Stomach (tissue), 9 donors: ENCODE measurements around the gene LENG1. TPM values are rescaled to one million over a fixed set of nuclear protein-coding genes. Genes with fewer than 3 reads are reported as not detected.

Experiments
- DNase-seq, 2 donors: peaks; one replicate each; pipeline versions ENCODE4 v3.0.0 to v3.0.0-alpha.2; 2013 to 2019
- H3K27ac ChIP-seq, 5 donors: fragments of 200-600 bp in 4 of 5; sonication (generic) in 4 of 5; one replicate each; pipeline ENCODE4 v1.5.1; 2013 to 2019; ENCODE audit warnings: mild to moderate bottlenecking in 1 of 5, moderate library complexity in 1 of 5
- H3K27me3 ChIP-seq, 3 donors: fragments of 200-600 bp; sonication (generic); one replicate each; pipeline ENCODE4 v1.5.1; 2017 to 2019; ENCODE audit warnings: mixed run types in 1 of 3
- H3K36me3 ChIP-seq, 4 donors: fragments of 200-600 bp; sonication (generic); 1 replicate in 3 of 4; 2 replicates in 1 of 4; pipeline ENCODE4 v1.5.1; 2016 to 2019
- H3K4me1 ChIP-seq, 4 donors: fragments of 200-600 bp; sonication (generic); one replicate each; pipeline ENCODE4 v1.5.1; 2016 to 2019
- H3K4me3 ChIP-seq, 4 donors: fragments of 200-600 bp; sonication (generic) in 3 of 4; one replicate each; pipeline ENCODE4 v1.5.1; 2016 to 2019; ENCODE audit warnings: mild to moderate bottlenecking in 1 of 4
- H3K9me3 ChIP-seq, 4 donors: fragments of 200-600 bp; sonication (generic); one replicate each; pipeline ENCODE4 v1.5.1; 2016 to 2019
- EP300 ChIP-seq: sonication (generic); formaldehyde crosslinking; IDR thresholded peaks from one replicate; pipeline ENCODE4 v1.6.1; 2017; ENCODE audit warnings: antibody characterized with exemption
- POLR2A ChIP-seq, 4 donors: fragments of 450-650 bp; IDR thresholded peaks; one replicate each; pipeline ENCODE4 v1.6.1; 2016; ENCODE audit warnings: antibody characterized with exemption in 4 of 4, control low read depth in 2 of 4, mild to moderate bottlenecking in 1 of 4, moderate library complexity in 1 of 4
- POLR2AphosphoS5 ChIP-seq, 3 donors: sonication (generic); formaldehyde crosslinking; IDR thresholded peaks; one replicate each; pipeline ENCODE4 v1.6.1; 2016; ENCODE audit warnings: antibody characterized with exemption in 3 of 3
- WGBS, 5 donors: extraction: QIAGEN DNeasy Blood & Tissue Kit in 3 of 5; methylation state at CpG; one replicate each; pipeline versions ENCODE4 v1.1.5 to v1.1.7; 2013 to 2018; 5-methylcytosine and 5-hydroxymethylcytosine counted together
- intact Hi-C: fragments of 100-400 bp; cut with DNase I; formaldehyde crosslinking; loops from one replicate; pipeline ENCODE4 v1.15.1; 2023; ENCODE audit warnings: low total_unique reads
- polyA plus RNA-seq, 3 donors: library from polyadenylated mRNA; stranded (reverse); fragments of 200-250 nt; gene quantifications; one replicate each; pipeline ENCODE4 v1.2.3, GENCODE V29; 2013
- total RNA-seq, 5 donors: library from RNA; depleted of rRNA; stranded (reverse); fragments of >200 nt; gene quantifications; one replicate each; pipeline versions ENCODE4 v1.1.0 to v1.2.3, GENCODE V29; 2014 to 2016
- TF ChIP-seq, protein P1 (sequence below), 7 experiments: fragments of 450-650 bp in 4 of 7; fragments of 200-600 bp in 3 of 7; sonication (generic) in 3 of 7; IDR thresholded peaks; one replicate each; pipeline ENCODE4 v1.5.1; 2016 to 2019; ENCODE audit warnings: antibody characterized with exemption in 7 of 7, control low read depth in 2 of 7, mild to moderate bottlenecking in 1 of 7
- donor health status: healthy with polysubstance abuse.
- donor health status: Bipolar disorder and iron deficiency.
- donor health status: healthy.

The LENG1 gene
- total and polyA plus RNA-seq, 8 donors, result 4.2 to 35.6 (median 10.3) TPM; not detected in 2

DNA sequence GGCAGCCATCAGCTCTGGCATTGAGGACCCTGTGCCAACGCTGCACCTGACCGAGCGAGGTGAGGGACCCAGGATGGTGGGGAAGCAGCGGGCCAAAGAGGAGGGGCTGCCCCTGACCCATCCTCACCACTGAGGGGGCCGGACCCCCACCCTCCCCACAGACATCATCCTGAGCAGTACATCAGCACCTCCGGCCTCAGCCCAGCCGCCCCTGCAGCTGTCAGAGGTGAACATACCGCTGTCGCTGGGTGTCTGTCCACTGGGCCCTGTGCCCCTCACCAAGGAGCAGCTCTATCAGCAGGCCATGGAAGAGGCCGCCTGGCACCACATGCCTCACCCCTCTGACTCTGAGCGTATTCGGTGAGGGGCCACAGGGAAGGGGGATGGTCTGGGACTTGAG is 7.3 kb downstream of the LENG1 start:
- H3K36me3 ChIP-seq, result peaks cover 96 to 100% (median 100%) of the 10 kb centered on the region in 4 donors
- intact Hi-C loops, result no loop called here
- H3K27me3 ChIP-seq, result no peaks in the 10 kb centered on the region
- H3K9me3 ChIP-seq, result no peaks in the 10 kb centered on the region
- peaks cover 0 to 10% (median 5%) of the 10 kb centered on the region in 4 donors for H3K4me1 ChIP-seq
- 86 to 98% (median 90%) methylated on average over 6 to 12 of the region's 12 CpGs for WGBS, 5 donors
- H3K4me3 ChIP-seq, result no peak overlapping the region
- H3K27ac ChIP-seq, result no peak overlapping the region
- no peak for DNase-seq
- TF ChIP-seq EP300 (no peak), POLR2A (IDR thresholded peaks at IDR 0.05) (no peak), POLR2AphosphoS5 (IDR thresholded peaks at IDR 0.05) (no peak)
- TF ChIP-seq, protein P1, sequence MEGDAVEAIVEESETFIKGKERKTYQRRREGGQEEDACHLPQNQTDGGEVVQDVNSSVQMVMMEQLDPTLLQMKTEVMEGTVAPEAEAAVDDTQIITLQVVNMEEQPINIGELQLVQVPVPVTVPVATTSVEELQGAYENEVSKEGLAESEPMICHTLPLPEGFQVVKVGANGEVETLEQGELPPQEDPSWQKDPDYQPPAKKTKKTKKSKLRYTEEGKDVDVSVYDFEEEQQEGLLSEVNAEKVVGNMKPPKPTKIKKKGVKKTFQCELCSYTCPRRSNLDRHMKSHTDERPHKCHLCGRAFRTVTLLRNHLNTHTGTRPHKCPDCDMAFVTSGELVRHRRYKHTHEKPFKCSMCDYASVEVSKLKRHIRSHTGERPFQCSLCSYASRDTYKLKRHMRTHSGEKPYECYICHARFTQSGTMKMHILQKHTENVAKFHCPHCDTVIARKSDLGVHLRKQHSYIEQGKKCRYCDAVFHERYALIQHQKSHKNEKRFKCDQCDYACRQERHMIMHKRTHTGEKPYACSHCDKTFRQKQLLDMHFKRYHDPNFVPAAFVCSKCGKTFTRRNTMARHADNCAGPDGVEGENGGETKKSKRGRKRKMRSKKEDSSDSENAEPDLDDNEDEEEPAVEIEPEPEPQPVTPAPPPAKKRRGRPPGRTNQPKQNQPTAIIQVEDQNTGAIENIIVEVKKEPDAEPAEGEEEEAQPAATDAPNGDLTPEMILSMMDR (IDR thresholded peaks at IDR 0.05), result no peak

DNA sequence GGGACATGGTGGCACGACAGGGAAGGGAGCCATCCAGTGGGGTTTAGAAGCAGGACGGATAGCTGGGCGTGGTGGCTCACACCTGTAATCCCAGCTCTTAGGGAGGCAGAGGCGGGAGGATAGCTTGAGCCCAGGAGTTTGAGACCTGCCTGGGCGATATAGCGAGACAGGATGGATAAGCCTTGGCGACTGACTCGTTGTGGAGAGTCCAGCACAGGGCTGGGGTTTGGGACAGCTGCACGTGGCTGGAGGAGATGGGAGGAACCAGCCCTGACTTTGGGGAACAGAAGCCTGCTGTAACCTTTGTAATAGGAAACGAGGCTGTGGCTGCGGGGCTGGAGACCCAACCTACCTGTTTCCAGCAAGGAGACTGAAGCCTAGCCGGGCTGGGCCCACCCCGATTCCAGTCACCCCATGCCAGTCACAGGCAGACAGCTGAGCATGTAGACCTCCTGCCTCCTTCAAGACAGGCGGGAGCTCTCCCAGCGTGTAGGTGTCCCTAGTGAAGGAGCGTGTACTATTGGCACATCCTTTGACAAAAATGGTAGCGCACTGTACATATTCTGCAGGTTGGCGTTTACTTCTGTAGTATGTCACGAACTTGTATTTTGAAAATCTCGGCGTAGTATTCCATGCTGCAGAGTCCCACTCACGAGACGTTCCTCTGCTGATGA is 8.0 kb downstream of the LENG1 start:
- Histone ChIP-seq H3K4me1 (peaks cover 0 to 9% (median 2%) of the 10 kb centered on the region in 4 donors), H3K36me3 (peaks cover 96 to 100% (median 100%) of the 10 kb centered on the region in 4 donors), H3K27me3 (no peaks in the 10 kb centered on the region), H3K4me3 (no peak overlapping the region), H3K27ac (no peak overlapping the region), H3K9me3 (no peaks in the 10 kb centered on the region)
- WGBS, 5 donors, result 80 to 87% (median 82%) methylated on average over 23 of the region's 23 CpGs
- TF ChIP-seq POLR2A (IDR thresholded peaks at IDR 0.05) (no peak), POLR2AphosphoS5 (IDR thresholded peaks at IDR 0.05) (no peak), EP300 (no peak)
- TF ChIP-seq, protein P1 (IDR thresholded peaks at IDR 0.05), result no peak
- intact Hi-C loops, result no loop called here
- no peak for DNase-seq

DNA sequence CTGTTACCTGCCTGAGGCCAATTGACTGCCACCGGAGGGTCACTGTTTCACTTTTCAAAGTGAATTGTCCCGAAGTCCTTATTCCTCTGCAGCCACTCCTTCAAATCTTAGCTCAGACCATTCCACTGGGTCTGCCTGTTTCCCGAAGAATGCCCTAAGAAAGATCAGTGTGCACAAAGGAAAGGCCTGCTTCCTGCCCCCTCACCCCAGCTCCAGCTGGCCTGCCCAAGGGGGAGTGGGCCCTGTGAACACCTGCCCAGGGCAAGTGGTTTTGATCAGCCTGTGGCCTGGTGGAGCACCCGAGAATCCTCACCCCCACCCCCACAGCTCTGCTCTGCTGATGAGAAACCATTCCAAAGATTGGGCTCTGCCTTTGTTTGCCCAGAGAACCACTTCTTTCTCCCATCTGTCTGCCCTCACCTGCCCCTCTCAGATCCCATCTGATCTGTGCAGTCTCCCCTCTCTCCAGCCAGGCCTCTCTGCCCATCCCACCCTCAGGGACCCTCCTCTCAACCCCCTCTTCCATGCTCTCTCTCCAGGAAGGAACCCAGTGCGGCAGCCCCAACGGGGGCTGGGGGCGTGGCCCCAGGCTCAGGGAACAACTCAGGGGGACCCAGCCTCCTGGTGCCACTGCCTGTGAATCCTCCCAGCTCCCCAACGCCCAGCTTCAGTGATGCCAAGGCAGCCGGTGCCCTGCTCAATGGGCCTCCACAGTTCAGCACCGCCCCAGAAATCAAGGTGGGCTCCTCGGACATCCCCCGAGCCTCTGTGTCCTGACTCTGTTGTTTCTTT is 10.3 kb downstream of the LENG1 start:
- TF ChIP-seq EP300 (no peak), POLR2A (IDR thresholded peaks at IDR 0.05) (no peak), POLR2AphosphoS5 (IDR thresholded peaks at IDR 0.05) (no peak)
- TF ChIP-seq, protein P1 (IDR thresholded peaks at IDR 0.05), result no peak
- Histone ChIP-seq H3K4me1 (peaks cover 0 to 9% (median 2%) of the 10 kb centered on the region in 4 donors), H3K27ac (no peak overlapping the region), H3K36me3 (peaks cover 98 to 100% (median 100%) of the 10 kb centered on the region in 4 donors), H3K4me3 (no peak overlapping the region), H3K27me3 (no peaks in the 10 kb centered on the region), H3K9me3 (no peaks in the 10 kb centered on the region)
- DNase-seq, result no peak
- intact Hi-C loops, result no loop called here
- WGBS, 5 donors, result 84 to 88% (median 85%) methylated on average over 12 of the region's 12 CpGs

GRCh38 chr19:54148158-54148557 is 11.4 kb downstream of the LENG1 start:
- peaks cover 98 to 100% (median 100%) of the 10 kb centered on the region in 4 donors for H3K36me3 ChIP-seq
- H3K4me3 ChIP-seq, result no peak overlapping the region
- no peak for DNase-seq
- H3K9me3 ChIP-seq, result no peaks in the 10 kb centered on the region
- peak overlapping the region in 3 of 5 donors; percentile 2 to 27 (median 26) for H3K27ac ChIP-seq
- WGBS, 5 donors, result 76 to 90% (median 86%) methylated on average over 10 to 19 of the region's 19 CpGs
- no peaks in the 10 kb centered on the region for H3K27me3 ChIP-seq
- intact Hi-C loops, result no loop called here
- peaks cover 0 to 4% (median under 1%) of the 10 kb centered on the region in 4 donors for H3K4me1 ChIP-seq
- no peak for TF ChIP-seq POLR2AphosphoS5 (IDR thresholded peaks at IDR 0.05)
- TF ChIP-seq EP300, result no peak
- TF ChIP-seq POLR2A (IDR thresholded peaks at IDR 0.05), result no peak
- TF ChIP-seq, protein P1 (IDR thresholded peaks at IDR 0.05), result no peak
